PC-3 (cell line): ENCODE measurements around the gene IFNA1. TPM values are rescaled to one million over a fixed set of nuclear protein-coding genes. Genes with fewer than 3 reads are reported as not detected.
A peak's percentile ranks its signal among the peaks of the same experiment; 100 is the strongest.

Experiments
- ATAC-seq: fragments of 200-7000 bp; cut with Tn5 transposase; 2 replicates; pipeline ENCODE4 v1.9.1; 2020; ENCODE audit warnings: mild to moderate bottlenecking, moderate library complexity
- BruUV-seq: library from RNA; stranded (reverse); fragments of 400-500 nt; replicated peaks from 2 replicates; lab custom pipeline; 2021; lab: Mats Ljungman, UMichigan
- CTCF ChIA-PET: fragments of 300-600 bp; sonication (Branson Sonifier 250); formaldehyde crosslinking; loops from one replicate; lab custom pipeline; 2022; ENCODE audit warnings: antibody characterized with exemption; lab: Charles Lee
- POLR2A ChIA-PET: fragments of 300-600 bp; sonication (Branson Sonifier 250); formaldehyde crosslinking; loops from one replicate; lab custom pipeline; 2022; ENCODE audit warnings: antibody characterized with exemption; ENCODE audit not compliant: unreplicated experiment; lab: Charles Lee
- DNase-seq: peaks from one replicate; pipeline ENCODE4 v3.0.0-alpha.2; 2015
- H2AFZ ChIP-seq: fragments of 300-600 bp; sonication (generic); 2 replicates; pipeline ENCODE4 v1.6.0; 2016; ENCODE audit warnings: antibody characterized with exemption, low read length
- H3F3A ChIP-seq: fragments of 300-600 bp; sonication (generic); one replicate; pipeline ENCODE4 v1.6.0; 2017; ENCODE audit warnings: antibody characterized with exemption, low read length, control low read depth, mild to moderate bottlenecking; ENCODE audit not compliant: unreplicated experiment
- H3K27ac ChIP-seq: fragments of 300-600 bp; sonication (generic); 2 replicates; pipeline ENCODE4 v1.5.1; 2016; ENCODE audit warnings: mild to moderate bottlenecking, low read length
- H3K27me3 ChIP-seq: fragments of 300-600 bp; sonication (generic); 2 replicates; pipeline ENCODE4 v1.6.1; 2016; ENCODE audit warnings: low read length, mixed read lengths
- H3K36me3 ChIP-seq: fragments of 300-600 bp; sonication (generic); 2 replicates; pipeline ENCODE4 v1.6.1; 2016; ENCODE audit warnings: low read depth, mixed run types, low read length, mixed read lengths
- H3K4me1 ChIP-seq: fragments of 300-600 bp; sonication (generic); 2 replicates; pipeline ENCODE4 v1.5.1; 2016; ENCODE audit warnings: low read length; ENCODE audit not compliant: insufficient read depth
- H3K4me2 ChIP-seq: fragments of 300-600 bp; sonication (generic); 2 replicates; pipeline ENCODE4 v1.6.0; 2016; ENCODE audit warnings: low read length
- H3K4me3 ChIP-seq: fragments of 300-600 bp; sonication (generic); 2 replicates; pipeline ENCODE4 v1.5.1; 2016; ENCODE audit warnings: mild to moderate bottlenecking, low read length, mixed read lengths
- H3K79me2 ChIP-seq: fragments of 300-600 bp; sonication (generic); 2 replicates; pipeline ENCODE4 v1.6.1; 2017; ENCODE audit warnings: low read length, mixed read lengths
- H3K9ac ChIP-seq: fragments of 300-600 bp; sonication (generic); 2 replicates; pipeline ENCODE4 v1.6.0; 2016; ENCODE audit warnings: mild to moderate bottlenecking, low read length
- H3K9me2 ChIP-seq: fragments of 300-600 bp; sonication (generic); replicated peaks from 2 replicates; pipeline ENCODE4 v1.6.1; 2016; ENCODE audit warnings: mixed run types, low read length, mixed read lengths
- H3K9me3 ChIP-seq: fragments of 300-600 bp; sonication (generic); 2 replicates; pipeline ENCODE4 v1.6.1; 2016; ENCODE audit warnings: low read length, mixed read lengths
- H4K20me1 ChIP-seq: fragments of 300-600 bp; sonication (generic); 2 replicates; pipeline ENCODE4 v1.6.1; 2016; ENCODE audit warnings: low read length, mixed read lengths
- EZH2 ChIP-seq: fragments of 300-600 bp; sonication (generic); IDR thresholded peaks from one replicate; pipeline ENCODE4 v1.6.1; 2017; ENCODE audit warnings: antibody characterized with exemption, mild to moderate bottlenecking, low read length; ENCODE audit not compliant: unreplicated experiment
- EZH2phosphoT487 ChIP-seq: fragments of 300-600 bp; sonication (generic); IDR thresholded peaks from 2 replicates; pipeline ENCODE4 v1.6.1; 2018; ENCODE audit warnings: mild to moderate bottlenecking, antibody characterized with exemption, low read length, borderline replicate concordance
- intact Hi-C: fragments of 100-400 bp; cut with micrococcal nuclease; formaldehyde crosslinking; loops from 2 replicates; pipeline ENCODE4 v1.9.0; 2023
- total RNA-seq: library from RNA; depleted of rRNA; stranded (reverse); fragments of >200 nt; gene quantifications from 2 replicates; pipeline ENCODE4 v1.2.3, GENCODE V29; 2014
- TF ChIP-seq, protein P1 (sequence below): fragments of 300-600 bp; sonication (generic); conservative IDR thresholded peaks from 2 replicates; pipeline ENCODE4 v1.5.1; 2017; ENCODE audit warnings: antibody characterized with exemption, low read depth, mild to moderate bottlenecking, low read length

The IFNA1 gene
- total RNA-seq, 1 experiment from 2014 or later = not detected

DNA sequence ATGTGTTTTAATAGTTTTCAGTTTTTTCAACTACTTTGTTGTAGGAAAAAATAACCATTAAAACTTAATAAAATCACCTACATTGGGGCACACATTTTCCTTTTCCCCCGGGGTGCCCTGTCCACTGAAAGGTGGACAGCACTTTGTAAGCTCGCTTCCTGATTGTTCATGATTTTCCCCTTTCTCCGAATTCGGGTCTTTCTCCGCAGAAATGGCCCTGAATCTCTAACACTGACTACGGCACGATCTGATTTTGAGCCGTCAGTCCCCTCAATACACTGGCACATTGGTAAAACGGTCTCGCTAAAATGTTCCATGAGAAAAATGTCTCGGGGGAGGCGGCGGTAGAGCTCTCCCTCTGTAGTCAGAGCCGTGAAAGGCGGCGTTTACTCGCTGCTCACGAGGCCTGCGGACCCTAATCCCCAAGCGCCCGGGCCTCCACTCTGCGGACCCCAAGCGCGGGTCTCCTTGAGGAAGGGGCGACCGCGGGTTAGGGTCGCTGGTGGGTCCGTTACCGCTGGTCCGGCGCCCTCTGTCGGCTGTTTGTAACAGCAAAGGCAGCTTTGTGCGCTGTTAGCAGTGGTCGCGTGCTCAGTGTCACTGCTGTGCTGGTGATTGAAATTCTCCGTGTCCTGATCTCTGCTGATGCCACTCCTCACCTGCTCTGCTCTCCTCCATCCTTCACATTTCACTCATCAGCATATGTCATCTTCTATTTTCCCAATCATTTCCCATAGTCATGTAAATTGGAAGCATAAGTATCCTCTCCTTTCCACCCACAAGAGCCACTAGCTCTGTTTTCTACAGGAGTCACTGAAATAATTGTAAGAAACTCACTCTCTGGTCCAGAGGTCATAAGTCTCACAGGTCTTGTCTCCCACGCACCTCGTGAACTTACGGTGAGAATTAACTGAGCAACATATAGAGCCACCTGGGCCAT is 44.2 kb upstream of the IFNA1 start:
- Histone ChIP-seq H3K79me2 (no peaks in the 10 kb centered on the region), H3K4me2 (peak overlapping the region; percentile 86), H2AFZ (peak overlapping the region; percentile 91), H3K36me3 (no peaks in the 10 kb centered on the region), H3K4me1 (0 out of 2 replicates have a peak, but pooled peaks cover 5% of the 10 kb centered on the region), H3K27ac (no peak overlapping the region), H3F3A (no peaks in the 10 kb centered on the region), H3K9me3 (no peaks in the 10 kb centered on the region), H3K9me2 (no peaks in the 10 kb centered on the region), H3K27me3 (peaks cover 3% of the 10 kb centered on the region; the same call in 1 of the 2 replicates), H3K9ac (peak overlapping the region; percentile 14; the same call in 1 of the 2 replicates), H3K4me3 (peak overlapping the region; percentile 76), H4K20me1 (no peaks in the 10 kb centered on the region)
- intact Hi-C loops = loop anchor here (1.0 to 2.0 kb wide), 2 partner anchors 70 to 143 kb away; no protein-coding TSS in a partner anchor
- DNase-seq (peak; percentile 43), ATAC-seq (peak; percentile 84)
- BruUV-seq = no TSS peak
- ChIA-PET POLR2A (no interaction called here), CTCF (interaction anchor here (0.6 to 1.4 kb wide), 6 partner anchors 39 to 143 kb away, joined by 3 to 29 read pairs (median 3); partner anchors contain the start of gene KLHL9)
- TF ChIP-seq, protein P1, sequence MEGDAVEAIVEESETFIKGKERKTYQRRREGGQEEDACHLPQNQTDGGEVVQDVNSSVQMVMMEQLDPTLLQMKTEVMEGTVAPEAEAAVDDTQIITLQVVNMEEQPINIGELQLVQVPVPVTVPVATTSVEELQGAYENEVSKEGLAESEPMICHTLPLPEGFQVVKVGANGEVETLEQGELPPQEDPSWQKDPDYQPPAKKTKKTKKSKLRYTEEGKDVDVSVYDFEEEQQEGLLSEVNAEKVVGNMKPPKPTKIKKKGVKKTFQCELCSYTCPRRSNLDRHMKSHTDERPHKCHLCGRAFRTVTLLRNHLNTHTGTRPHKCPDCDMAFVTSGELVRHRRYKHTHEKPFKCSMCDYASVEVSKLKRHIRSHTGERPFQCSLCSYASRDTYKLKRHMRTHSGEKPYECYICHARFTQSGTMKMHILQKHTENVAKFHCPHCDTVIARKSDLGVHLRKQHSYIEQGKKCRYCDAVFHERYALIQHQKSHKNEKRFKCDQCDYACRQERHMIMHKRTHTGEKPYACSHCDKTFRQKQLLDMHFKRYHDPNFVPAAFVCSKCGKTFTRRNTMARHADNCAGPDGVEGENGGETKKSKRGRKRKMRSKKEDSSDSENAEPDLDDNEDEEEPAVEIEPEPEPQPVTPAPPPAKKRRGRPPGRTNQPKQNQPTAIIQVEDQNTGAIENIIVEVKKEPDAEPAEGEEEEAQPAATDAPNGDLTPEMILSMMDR = peak; percentile 90
- TF ChIP-seq EZH2phosphoT487 (no peak), EZH2 (no peak)

DNA sequence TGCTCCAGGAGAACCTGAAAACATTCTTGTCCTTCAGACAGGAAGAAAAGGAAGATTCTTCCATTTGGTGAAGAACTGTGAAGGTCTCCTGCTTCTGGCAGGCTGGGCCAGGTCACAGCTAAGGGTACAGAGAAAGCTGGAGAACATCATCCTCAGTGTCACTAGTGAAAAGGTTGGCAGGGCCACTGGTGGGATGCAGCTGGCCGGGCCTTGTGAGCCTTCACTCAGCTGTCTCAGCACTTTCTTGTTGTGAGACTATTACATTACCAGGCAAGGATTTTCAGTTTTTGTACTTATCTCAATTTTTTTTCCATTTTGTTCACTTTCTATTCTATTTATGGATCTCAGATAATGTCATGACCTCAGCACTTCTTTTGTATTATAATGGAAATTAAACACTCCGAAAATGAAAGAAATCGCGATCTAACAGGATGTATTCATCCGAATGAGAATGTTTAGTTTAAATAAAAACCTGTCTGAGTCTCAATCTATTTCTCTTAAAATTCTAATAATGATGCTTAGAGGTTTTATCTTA is 41.2 kb upstream of the IFNA1 start:
- H3K27me3 ChIP-seq = peaks cover 3% of the 10 kb centered on the region; the same call in 1 of the 2 replicates
- intact Hi-C loops = no loop called here
- CTCF ChIA-PET = interaction anchor here (0.5 kb wide), 1 partner anchor 163 kb away, joined by 3 read pairs; no protein-coding TSS in a partner anchor

More for the DNA sequence above, 41.2 kb upstream of the IFNA1 start:
- ATAC-seq (no peak), DNase-seq (no peak)
- H2AFZ ChIP-seq = no peak overlapping the region
- H3K79me2 ChIP-seq = no peaks in the 10 kb centered on the region
- H3K9ac ChIP-seq = no peak overlapping the region
- POLR2A ChIA-PET = no interaction called here
- no peaks in the 10 kb centered on the region for H3K9me2 ChIP-seq
- no peaks in the 10 kb centered on the region for H3K36me3 ChIP-seq
- H3K9me3 ChIP-seq = no peaks in the 10 kb centered on the region
- BruUV-seq = no TSS peak
- no peak overlapping the region for H3K4me3 ChIP-seq
- H3F3A ChIP-seq = no peaks in the 10 kb centered on the region
- H3K27ac ChIP-seq = no peak overlapping the region
- H3K4me2 ChIP-seq = no peak overlapping the region
- TF ChIP-seq, protein P1 = no peak
- TF ChIP-seq EZH2phosphoT487 (no peak), EZH2 (no peak)
- no peaks in the 10 kb centered on the region for H4K20me1 ChIP-seq
- H3K4me1 ChIP-seq = 0 out of 2 replicates have a peak, but pooled peaks cover 5% of the 10 kb centered on the region
